ENCODE measurements around the gene NDUFB7.

DNA sequence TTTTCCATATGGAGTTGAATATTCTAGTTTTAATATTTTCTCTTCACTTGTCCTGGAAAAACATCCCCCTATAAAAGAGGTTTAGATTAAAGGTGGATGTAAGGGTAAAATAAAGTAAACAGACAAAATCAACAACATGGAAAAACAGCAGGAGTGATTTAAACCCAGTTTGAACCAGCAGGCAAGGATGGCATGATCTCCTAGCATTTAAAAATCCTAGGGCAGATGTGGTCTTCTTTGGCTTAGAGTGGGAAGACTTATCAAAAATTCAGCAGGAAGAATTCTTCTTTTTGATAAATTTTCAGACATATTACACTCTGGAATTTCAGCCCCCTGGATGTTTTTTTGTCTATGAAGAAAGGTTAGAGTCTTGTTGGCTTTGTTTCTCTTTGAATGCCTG lies 47.5 kb upstream of the NDUFB7 start:
- TF ChIP-seq, protein P1, sequence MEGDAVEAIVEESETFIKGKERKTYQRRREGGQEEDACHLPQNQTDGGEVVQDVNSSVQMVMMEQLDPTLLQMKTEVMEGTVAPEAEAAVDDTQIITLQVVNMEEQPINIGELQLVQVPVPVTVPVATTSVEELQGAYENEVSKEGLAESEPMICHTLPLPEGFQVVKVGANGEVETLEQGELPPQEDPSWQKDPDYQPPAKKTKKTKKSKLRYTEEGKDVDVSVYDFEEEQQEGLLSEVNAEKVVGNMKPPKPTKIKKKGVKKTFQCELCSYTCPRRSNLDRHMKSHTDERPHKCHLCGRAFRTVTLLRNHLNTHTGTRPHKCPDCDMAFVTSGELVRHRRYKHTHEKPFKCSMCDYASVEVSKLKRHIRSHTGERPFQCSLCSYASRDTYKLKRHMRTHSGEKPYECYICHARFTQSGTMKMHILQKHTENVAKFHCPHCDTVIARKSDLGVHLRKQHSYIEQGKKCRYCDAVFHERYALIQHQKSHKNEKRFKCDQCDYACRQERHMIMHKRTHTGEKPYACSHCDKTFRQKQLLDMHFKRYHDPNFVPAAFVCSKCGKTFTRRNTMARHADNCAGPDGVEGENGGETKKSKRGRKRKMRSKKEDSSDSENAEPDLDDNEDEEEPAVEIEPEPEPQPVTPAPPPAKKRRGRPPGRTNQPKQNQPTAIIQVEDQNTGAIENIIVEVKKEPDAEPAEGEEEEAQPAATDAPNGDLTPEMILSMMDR (IDR thresholded peaks at IDR 0.05), result no peak
- TF ChIP-seq POLR2A (IDR thresholded peaks at IDR 0.05), result no peak
